Lung (tissue), 12 donors: ENCODE measurements around the gene ACO2. TPM values are rescaled to one million over a fixed set of nuclear protein-coding genes. Genes with fewer than 3 reads are reported as not detected.

ENCODE experiments used
- ATAC-seq: fragments of 200-7000 bp; cut with Tn5 transposase; one replicate; pipeline ENCODE4 v1.9.1; 2020; ENCODE audit warnings: moderate number of reproducible peaks; ENCODE audit not compliant: insufficient read depth, low FRiP score
- DNase-seq, 3 donors: peaks; one replicate each; pipeline ENCODE4 v3.0.0-alpha.2; 2013 to 2017
- H3K27ac ChIP-seq, 2 donors: one replicate each; pipeline ENCODE4 v1.5.1; 2013; ENCODE audit warnings: mild to moderate bottlenecking in 2 of 2, moderate library complexity in 2 of 2, control low read depth in 1 of 2, inconsistent platforms in 1 of 2, low read depth in 1 of 2, low read length in 1 of 2
- H3K27me3 ChIP-seq, 3 donors: one replicate each; pipeline ENCODE4 v1.5.1; 2013; ENCODE audit warnings: low read length in 2 of 3; ENCODE audit not compliant: control insufficient read depth in 3 of 3, insufficient read depth in 3 of 3
- H3K36me3 ChIP-seq, 4 donors: one replicate each; pipeline ENCODE4 v1.5.1; 2013; ENCODE audit warnings: low read length in 4 of 4, mild to moderate bottlenecking in 1 of 4, moderate library complexity in 1 of 4; ENCODE audit not compliant: control insufficient read depth in 4 of 4, insufficient read depth in 4 of 4
- H3K4me1 ChIP-seq, 5 donors: one replicate each; pipeline ENCODE4 v1.5.1; 2013; ENCODE audit warnings: low read length in 5 of 5, mild to moderate bottlenecking in 2 of 5, moderate library complexity in 1 of 5; ENCODE audit not compliant: control insufficient read depth in 5 of 5, insufficient read depth in 5 of 5
- H3K4me3 ChIP-seq: one replicate; pipeline ENCODE4 v1.5.1; 2013; ENCODE audit warnings: mild to moderate bottlenecking, control low read depth, moderate library complexity
- H3K9ac ChIP-seq, 2 donors: one replicate each; pipeline ENCODE4 v1.5.1; 2013; ENCODE audit warnings: low read length in 2 of 2, control low read depth in 1 of 2; ENCODE audit not compliant: insufficient read depth in 1 of 2
- H3K9me3 ChIP-seq, 4 donors: one replicate each; pipeline ENCODE4 v1.5.1; 2013; ENCODE audit warnings: low read length in 3 of 4, mild to moderate bottlenecking in 1 of 4, moderate library complexity in 1 of 4; ENCODE audit not compliant: control insufficient read depth in 4 of 4, insufficient read depth in 3 of 4
- CTCF ChIP-seq: IDR thresholded peaks from 2 replicates; pipeline ENCODE4 v1.5.1; 2012; ENCODE audit warnings: mild to moderate bottlenecking; ENCODE audit errors: control extremely low read depth, extremely low read depth
- WGBS, 2 donors: extraction: QIAGEN DNeasy Blood & Tissue Kit; methylation state at CpG; one replicate each; pipeline ENCODE4 v1.1.7; 2013; 5-methylcytosine and 5-hydroxymethylcytosine counted together
- polyA plus RNA-seq, 2 donors: library from polyadenylated mRNA; stranded (reverse); fragments of 200-250 nt; gene quantifications; one replicate each; pipeline ENCODE4 v1.2.1, GENCODE V29; 2013
- total RNA-seq, 2 donors: library from RNA; depleted of rRNA in 1 of 2; stranded (reverse); fragments of >200 nt in 1 of 2; gene quantifications; one replicate each; pipeline ENCODE4 v1.2.1, GENCODE V29; 2014 to 2021
- donor health status: control.
- donor health status: control.
- donor health status: Bipolar disorder and iron deficiency.
- donor health status: healthy.
- donor health status: DM: yes; HTN: yes; CAD: no.

The ACO2 gene
- total and polyA plus RNA-seq, 4 donors = 34.1 to 101 (median 62.5) TPM

GRCh38 chr22:41534219-41534618, 65.3 kb downstream of the ACO2 start:
- Histone ChIP-seq H3K27ac (no peak overlapping the region), H3K9me3 (no peaks in the 10 kb centered on the region), H3K4me3 (no peak overlapping the region), H3K27me3 (no peaks in the 10 kb centered on the region), H3K36me3 (peaks cover 0 to 50% (median 18%) of the 10 kb centered on the region in 4 donors), H3K4me1 (no peaks in the 10 kb centered on the region), H3K9ac (no peak overlapping the region)
- TF ChIP-seq CTCF = no peak
- ATAC-seq (no peak), DNase-seq (no peak)
- WGBS, 2 donors = 96 to 97% methylated on average over 8 of the region's 8 CpGs

DNA sequence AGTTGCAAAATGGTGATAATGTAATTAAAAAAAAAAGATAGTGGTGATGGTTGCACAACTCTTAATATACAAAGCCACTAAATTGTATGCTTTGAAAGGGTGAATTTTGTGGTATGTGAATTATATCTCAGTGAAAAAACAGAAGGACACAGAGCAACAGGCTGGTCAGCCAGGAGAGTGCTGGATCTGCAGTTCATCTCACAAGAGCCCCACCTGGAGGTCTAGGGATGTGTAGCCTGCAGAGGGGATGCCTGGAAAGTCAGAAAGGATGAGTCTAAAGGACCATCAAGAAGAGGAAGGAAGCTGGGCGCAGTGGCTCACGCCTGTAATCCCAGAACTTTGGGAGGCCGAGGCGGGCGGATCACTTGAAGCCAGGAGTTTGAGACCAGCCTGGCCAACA, 66.3 kb downstream of the ACO2 start:
- ATAC-seq (no peak), DNase-seq (no peak)
- H3K4me1 ChIP-seq = no peaks in the 10 kb centered on the region
- no peak for TF ChIP-seq CTCF
- 46 to 80% methylated on average over 5 of the region's 5 CpGs for WGBS, 2 donors
- H3K9me3 ChIP-seq = no peaks in the 10 kb centered on the region
- peaks cover 0 to 47% (median 17%) of the 10 kb centered on the region in 4 donors for H3K36me3 ChIP-seq
- H3K27me3 ChIP-seq = no peaks in the 10 kb centered on the region
- no peak overlapping the region for H3K27ac ChIP-seq
- H3K9ac ChIP-seq = no peak overlapping the region
- H3K4me3 ChIP-seq = no peak overlapping the region

GRCh38 chr22:41537203-41537602, 68.3 kb downstream of the ACO2 start:
- Histone ChIP-seq H3K27me3 (no peaks in the 10 kb centered on the region), H3K9me3 (no peaks in the 10 kb centered on the region), H3K4me1 (peaks cover 0 to 3% (median 0%) of the 10 kb centered on the region in 5 donors), H3K9ac (no peak overlapping the region), H3K36me3 (peaks cover 0 to 32% (median 8%) of the 10 kb centered on the region in 4 donors), H3K4me3 (no peak overlapping the region), H3K27ac (no peak overlapping the region)
- TF ChIP-seq CTCF = no peak
- 81 to 83% methylated on average over 3 of the region's 3 CpGs for WGBS, 2 donors
- DNase-seq (no peak), ATAC-seq (no peak)

- H3K9ac ChIP-seq = no peak overlapping the region
- peaks cover 0 to 7% (median 5%) of the 10 kb centered on the region in 5 donors for H3K4me1 ChIP-seq
- H3K9me3 ChIP-seq = no peaks in the 10 kb centered on the region
- H3K27me3 ChIP-seq = no peaks in the 10 kb centered on the region
- no peak for ATAC-seq
- H3K4me3 ChIP-seq = no peak overlapping the region
- DNase-seq = no peak
- 93 to 94% methylated on average over 8 of the region's 8 CpGs for WGBS, 2 donors
- H3K36me3 ChIP-seq = peaks cover 0 to 26% (median 8%) of the 10 kb centered on the region in 4 donors
- no peak overlapping the region for H3K27ac ChIP-seq
- no peak for TF ChIP-seq CTCF
These were observed 69.7 kb downstream of the ACO2 start for GRCh38 chr22:41538583-41538982.
